ENCODE measurements around the gene FHL3. TPM values are rescaled to one million over a fixed set of nuclear protein-coding genes. Genes with fewer than 3 reads are reported as not detected.

FHL3 gene
- total and polyA plus RNA-seq, 2 donors (not counting 3 experiments of a cell fraction or from before 2014, with no cell fraction given): 26.1 to 58.7 TPM

DNA sequence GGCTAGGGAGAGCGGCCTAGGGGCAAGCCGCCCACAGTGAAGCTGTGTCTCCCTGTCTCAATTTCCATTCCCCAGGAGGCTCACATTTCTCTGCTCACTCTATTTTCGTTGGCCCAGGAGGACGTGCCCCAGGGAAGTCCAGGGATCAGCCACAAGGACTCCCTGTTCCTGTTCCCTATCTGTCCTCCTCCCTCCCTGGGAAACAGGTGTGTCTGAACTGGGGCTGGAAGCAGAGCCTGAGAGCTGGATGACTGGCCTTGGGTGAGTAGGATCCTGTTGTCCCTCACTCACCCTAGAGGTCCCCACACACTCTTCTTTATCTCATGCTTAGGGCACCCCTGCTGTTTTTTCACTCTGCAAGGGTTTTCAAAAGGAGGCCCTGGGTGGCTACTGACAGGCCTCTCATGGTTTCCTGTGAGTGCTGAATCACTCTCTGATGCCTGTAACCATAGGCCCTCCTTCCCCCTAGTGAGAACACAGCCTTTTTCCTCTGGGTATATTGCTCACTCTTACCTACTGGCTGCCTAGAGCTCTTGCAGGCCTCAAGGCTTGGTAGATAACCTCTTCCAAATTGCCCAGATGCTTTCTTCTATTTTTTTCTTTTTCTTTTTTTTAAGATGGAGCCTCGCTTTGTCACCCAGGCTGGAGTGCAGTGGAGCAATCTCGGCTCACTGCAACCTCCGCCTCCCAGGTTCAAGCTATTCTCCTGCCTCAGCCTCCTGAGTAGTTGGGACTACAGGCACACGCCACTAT, 4.0 kb upstream of the FHL3 start:
- Histone ChIP-seq H2AFZ (ENCODE audit: low read depth, low read length) (peak overlapping the region; percentile 96), H4K20me1 (replicated peaks; ENCODE audit: control insufficient read depth, extremely low read depth, insufficient read depth, low read length) (no peaks in the 10 kb centered on the region), H3K4me3 (replicated peaks in 1 of 3; ENCODE audit: insufficient read depth in 1 of 3, low read depth in 1 of 3, low read length in 3 of 3) (no peak overlapping the region), H3K9me1 (replicated peaks; ENCODE audit: control insufficient read depth, extremely low read depth, insufficient read depth, low read length) (no peaks in the 10 kb centered on the region), H3K4me1 (ENCODE audit: control insufficient read depth, extremely low read depth, insufficient read depth, low read length) (peaks cover 21% of the 10 kb centered on the region), H3K9ac (replicated peaks; ENCODE audit: extremely low read depth, insufficient read depth, low read length) (peak overlapping the region; percentile 56), H3K79me2 (ENCODE audit: control insufficient read depth, insufficient read depth, low read length) (peaks cover 23% of the 10 kb centered on the region), H3K9me3 (replicated peaks; ENCODE audit: control insufficient read depth, insufficient read depth, low read length) (no peaks in the 10 kb centered on the region), H3K27ac (ENCODE audit: insufficient read depth, low read depth, low read length) (peak overlapping the region; percentile 90), H3K27me3 (ENCODE audit: control insufficient read depth in 2 of 2, insufficient read depth in 2 of 2, low read length in 2 of 2) (no peaks in the 10 kb centered on the region), H3K36me3 (ENCODE audit: control insufficient read depth in 2 of 2, extremely low read depth in 1 of 2, insufficient read depth in 2 of 2, low read length in 2 of 2) (no peaks in the 10 kb centered on the region), H3K4me2 (ENCODE audit: insufficient read depth, low read length) (peak overlapping the region; percentile 19)
- dilution Hi-C loops (cut with MboI; ENCODE audit: extremely low pct_ligation_motif_present, low sequenced_read_pairs): no loop called here
- DNase-seq (ENCODE audit: low read depth, low spot score): peak; percentile 77
- CTCF ChIA-PET: interaction anchor here (0.9 to 1.1 kb wide), 2 partner anchors 9 to 10 kb away, joined by 3 to 5 read pairs; no protein-coding TSS in a partner anchor
- TF ChIP-seq EZH2 (IDR thresholded peaks at IDR 0.05; ENCODE audit: borderline replicate concordance, low read depth, low read length, severe bottlenecking): no peak
- TF ChIP-seq, protein P1, sequence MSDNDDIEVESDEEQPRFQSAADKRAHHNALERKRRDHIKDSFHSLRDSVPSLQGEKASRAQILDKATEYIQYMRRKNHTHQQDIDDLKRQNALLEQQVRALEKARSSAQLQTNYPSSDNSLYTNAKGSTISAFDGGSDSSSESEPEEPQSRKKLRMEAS (IDR thresholded peaks at IDR 0.05; ENCODE audit: insufficient read depth, insufficient read length): no peak
- no peak for TF ChIP-seq POLR2A (IDR thresholded peaks at IDR 0.05; ENCODE audit: low read depth, low read length)
- TF ChIP-seq GATA2 (IDR thresholded peaks at IDR 0.05; ENCODE audit: insufficient read depth, insufficient read length, low read depth, low read length): no peak
- peak; percentile 82 for TF ChIP-seq FOS (IDR thresholded peaks at IDR 0.05; ENCODE audit: borderline replicate concordance, insufficient read depth, low read length)
- TF ChIP-seq CTCF (IDR thresholded peaks at IDR 0.05; ENCODE audit: extremely low read depth in 1 of 2, insufficient read depth in 1 of 2, low read depth in 1 of 2, low read length in 2 of 2): no peak
- TF ChIP-seq JUN (IDR thresholded peaks at IDR 0.05; ENCODE audit: borderline replicate concordance, insufficient read depth, insufficient read length, low read depth): peak; percentile 30
- TF ChIP-seq POLR2AphosphoS5 (IDR thresholded peaks at IDR 0.05; ENCODE audit: insufficient read depth, low read depth, low read length): peak; percentile 33
- TF ChIP-seq MYC (IDR thresholded peaks at IDR 0.05; ENCODE audit: low read depth, low read length): no peak
- no TSS peak for BruUV-seq (replicated peaks)
- POLR2A ChIA-PET: interaction anchor here (1.6 kb wide), 1 partner anchor 20 kb away, joined by 4 read pairs; no protein-coding TSS in a partner anchor
- FAIRE-seq: peak; percentile 89
- intact Hi-C loops (cut with micrococcal nuclease): no loop called here
